HepG2 (cell line): ENCODE measurements around the gene OR2V2. TPM values are rescaled to one million over a fixed set of nuclear protein-coding genes. Genes with fewer than 3 reads are reported as not detected.
"Not testable (repeated sequence)": the region's sequence is repeated elsewhere in the genome, so short reads cannot be mapped to it uniquely, and the experiment has no call there.

Experiments
- ATAC-seq: fragments of 200-7000 bp; cut with Tn5 transposase; 3 replicates; pipeline ENCODE4 v1.9.1; 2020; ENCODE audit warnings: mild to moderate bottlenecking, moderate library complexity
- BruUV-seq: library from RNA; stranded (reverse); fragments of 400-500 nt; replicated peaks from 2 replicates; lab custom pipeline; 2021; lab: Mats Ljungman, UMichigan
- CTCF ChIA-PET: fragments of 300-600 bp; formaldehyde crosslinking; extraction: SDS; loops from one replicate; lab custom pipeline; 2021; ENCODE audit warnings: low total read pairs, inconsistent platforms, low intra/inter-chr PET ratio; lab: Yijun Ruan, JAX
- POLR2A ChIA-PET: fragments of 350-600 bp; sonication (Branson Sonifier 250); formaldehyde crosslinking; loops from one replicate; lab custom pipeline; 2020; ENCODE audit warnings: antibody characterized with exemption, inconsistent platforms; lab: Yijun Ruan, JAX
- DNase-seq: peaks from one replicate; pipeline ENCODE4 v3.0.0-alpha.2; 2015; ENCODE audit warnings: low spot score
- FAIRE-seq: peaks from 3 replicates; lab custom pipeline; 2011; peaks lifted over from hg19 to GRCh38; lab: Jason Lieb, UNC
- H2AFZ ChIP-seq: one replicate; pipeline ENCODE4 v1.6.1; 2011; ENCODE audit warnings: low read length, inconsistent platforms
- H3K27ac ChIP-seq: fragments of 300-600 bp; 3 replicates; pipeline ENCODE4 v1.8.0; 2011; ENCODE audit warnings: mixed run types, mild to moderate bottlenecking, mixed read lengths, low read length, inconsistent platforms; ENCODE audit not compliant: insufficient read depth; ENCODE audit errors: extremely low read length
- H3K27me3 ChIP-seq, 2 experiments: fragments of 200-600 bp in 1 of 2; 2 replicates in 1 of 2; 3 replicates in 1 of 2; pipeline versions ENCODE4 v1.6.0 to v1.8.0; 2011; ENCODE audit warnings: low read length in 2 of 2, mild to moderate bottlenecking in 2 of 2, moderate library complexity in 2 of 2, inconsistent platforms in 1 of 2; ENCODE audit not compliant: insufficient read depth in 2 of 2, control insufficient read depth in 1 of 2
- H3K36me3 ChIP-seq, 2 experiments: fragments of 200-600 bp in 1 of 2; replicated peaks in 1 of 2; 2 replicates in 1 of 2; 3 replicates in 1 of 2; pipeline versions ENCODE4 v1.5.1 to v1.8.0; 2011; ENCODE audit warnings: low read length in 2 of 2, inconsistent platforms in 1 of 2; ENCODE audit not compliant: insufficient read depth in 2 of 2, control insufficient read depth in 1 of 2
- H3K4me1 ChIP-seq: 2 replicates; pipeline ENCODE4 v1.5.1; 2012; ENCODE audit warnings: low read length, inconsistent platforms; ENCODE audit not compliant: insufficient read depth
- H3K4me2 ChIP-seq: 2 replicates; pipeline ENCODE4 v1.6.0; 2011; ENCODE audit warnings: low read depth, low read length, inconsistent platforms
- H3K4me3 ChIP-seq, 3 experiments: fragments of 200-600 bp in 1 of 3; sonication (generic), shearing (Covaris generic) in 1 of 3; replicated peaks in 1 of 3; 2 replicates each; pipeline ENCODE4 v1.5.1; 2011 to 2016; ENCODE audit warnings: low read length in 3 of 3, inconsistent platforms in 2 of 3, low read depth in 2 of 3, mild to moderate bottlenecking in 2 of 3, control low read depth in 1 of 3, mixed read lengths in 1 of 3; ENCODE audit not compliant: insufficient read depth in 1 of 3
- H3K79me2 ChIP-seq: one replicate; pipeline ENCODE4 v1.6.1; 2011; ENCODE audit warnings: low read length, inconsistent platforms; ENCODE audit not compliant: insufficient read depth
- H3K9ac ChIP-seq: 2 replicates; pipeline ENCODE4 v1.6.0; 2011; ENCODE audit warnings: mild to moderate bottlenecking, low read depth, low read length, inconsistent platforms; ENCODE audit not compliant: insufficient read depth
- H3K9me3 ChIP-seq: 2 replicates; pipeline ENCODE4 v1.5.1; 2012; ENCODE audit warnings: mild to moderate bottlenecking, low read length
- H4K20me1 ChIP-seq: 2 replicates; pipeline ENCODE4 v1.6.0; 2011; ENCODE audit warnings: inconsistent platforms, mild to moderate bottlenecking, low read length, moderate library complexity; ENCODE audit not compliant: insufficient read depth
- GABPB1 ChIP-seq: IDR thresholded peaks from 2 replicates; pipeline ENCODE4 v1.6.1; 2016; ENCODE audit warnings: mild to moderate bottlenecking, missing genetic modification reagents, moderate library complexity, missing compliant biosample characterization
- HMGXB4 ChIP-seq, 2 experiments: sonication (generic) in 1 of 2; formaldehyde crosslinking in 1 of 2; IDR thresholded peaks; 2 replicates each; pipeline versions ENCODE4 v1.4.0 to v1.6.1; 2018 to 2020; ENCODE audit warnings: missing genetic modification reagents in 2 of 2, borderline replicate concordance in 1 of 2, low read depth in 1 of 2, mild to moderate bottlenecking in 1 of 2, missing biosample characterization in 1 of 2
- KDM5B ChIP-seq: sonication (generic); formaldehyde crosslinking; IDR thresholded peaks from 2 replicates; pipeline ENCODE4 v1.4.0; 2020; ENCODE audit warnings: missing genetic modification reagents, mild to moderate bottlenecking, borderline replicate concordance
- RBM39 ChIP-seq: fragments of 200-400 bp; formaldehyde crosslinking; IDR thresholded peaks from one replicate; pipeline ENCODE4 v1.6.1; 2018; ENCODE audit warnings: antibody characterized with exemption, mild to moderate bottlenecking, low read depth, low read length; ENCODE audit not compliant: poor library complexity, severe bottlenecking
- SP4 ChIP-seq: sonication (generic); formaldehyde crosslinking; IDR thresholded peaks from 2 replicates; pipeline ENCODE4 v1.8.1; 2023; ENCODE audit warnings: mild to moderate bottlenecking, missing genetic modification reagents
- TBX3 ChIP-seq: fragments of 450-650 bp; IDR thresholded peaks from 2 replicates; pipeline ENCODE4 v1.6.1; 2017; ENCODE audit warnings: antibody characterized with exemption, mild to moderate bottlenecking, inconsistent platforms, borderline replicate concordance
- ZMAT3 ChIP-seq: sonication (generic); formaldehyde crosslinking; conservative IDR thresholded peaks from 2 replicates; pipeline ENCODE4 v1.7.0; 2021; ENCODE audit warnings: missing genetic modification reagents
- WGBS: methylation state at CpG from one replicate; pipeline ENCODE4 v1.1.6; 2017; ENCODE audit warnings: low lambda C conversion rate; 5-methylcytosine and 5-hydroxymethylcytosine counted together
- in situ Hi-C: cut with HindIII; loops from 2 replicates; pipeline ENCODE4 v1.10.0; 2017; ENCODE audit warnings: low pct_unique_long_range_greater_than_20kb; ENCODE audit not compliant: extremely low pct_ligation_motif_present
- intact Hi-C: fragments of 100-400 bp; cut with micrococcal nuclease; formaldehyde crosslinking; loops from one replicate; pipeline ENCODE4 v1.10.0; 2022; ENCODE audit not compliant: unreplicated experiment
- polyA plus RNA-seq, 8 experiments: library from polyadenylated mRNA; depleted of rRNA in 3 of 8; stranded (reverse) in 7 of 8; unstranded in 1 of 8; fragments of >200 nt; fragmentation: Illumina TruSeq in 4 of 8; extraction: Trizol in 4 of 8; gene quantifications; 2 replicates each; pipeline versions ENCODE4 v1.2.1 to v1.2.3, GENCODE V29; 2011 to 2016; ENCODE audit warnings: low read depth in 4 of 8, missing spikeins in 1 of 8, mixed read lengths in 1 of 8; ENCODE audit not compliant: insufficient read depth in 1 of 8
- total RNA-seq, 5 experiments: library from RNA; depleted of rRNA; stranded (reverse); fragments of >200 nt; fragmentation: Illumina TruSeq; extraction: Trizol; gene quantifications; 2 replicates each; pipeline ENCODE4 v1.2.3, GENCODE V29; 2016; ENCODE audit warnings: low read depth in 1 of 5
- TF ChIP-seq, protein P1 (sequence below): sonication (generic); formaldehyde crosslinking; IDR thresholded peaks from 2 replicates; pipeline ENCODE4 v1.5.1; 2020; ENCODE audit warnings: mild to moderate bottlenecking, missing genetic modification reagents, moderate library complexity
- TF ChIP-seq, protein P2 (sequence below): sonication (generic); formaldehyde crosslinking; IDR thresholded peaks from 2 replicates; pipeline ENCODE4 v1.5.0; 2020; ENCODE audit warnings: mild to moderate bottlenecking, missing genetic modification reagents
- TF ChIP-seq, protein P3 (sequence below): sonication (generic); formaldehyde crosslinking; IDR thresholded peaks from 2 replicates; pipeline ENCODE4 v1.8.1; 2023; ENCODE audit warnings: mild to moderate bottlenecking, missing genetic modification reagents

The OR2V2 gene
- total and polyA plus RNA-seq, 2 of the 13 experiments (the other 11 are each of a cell fraction or from before 2014, with no cell fraction given) = not detected

DNA sequence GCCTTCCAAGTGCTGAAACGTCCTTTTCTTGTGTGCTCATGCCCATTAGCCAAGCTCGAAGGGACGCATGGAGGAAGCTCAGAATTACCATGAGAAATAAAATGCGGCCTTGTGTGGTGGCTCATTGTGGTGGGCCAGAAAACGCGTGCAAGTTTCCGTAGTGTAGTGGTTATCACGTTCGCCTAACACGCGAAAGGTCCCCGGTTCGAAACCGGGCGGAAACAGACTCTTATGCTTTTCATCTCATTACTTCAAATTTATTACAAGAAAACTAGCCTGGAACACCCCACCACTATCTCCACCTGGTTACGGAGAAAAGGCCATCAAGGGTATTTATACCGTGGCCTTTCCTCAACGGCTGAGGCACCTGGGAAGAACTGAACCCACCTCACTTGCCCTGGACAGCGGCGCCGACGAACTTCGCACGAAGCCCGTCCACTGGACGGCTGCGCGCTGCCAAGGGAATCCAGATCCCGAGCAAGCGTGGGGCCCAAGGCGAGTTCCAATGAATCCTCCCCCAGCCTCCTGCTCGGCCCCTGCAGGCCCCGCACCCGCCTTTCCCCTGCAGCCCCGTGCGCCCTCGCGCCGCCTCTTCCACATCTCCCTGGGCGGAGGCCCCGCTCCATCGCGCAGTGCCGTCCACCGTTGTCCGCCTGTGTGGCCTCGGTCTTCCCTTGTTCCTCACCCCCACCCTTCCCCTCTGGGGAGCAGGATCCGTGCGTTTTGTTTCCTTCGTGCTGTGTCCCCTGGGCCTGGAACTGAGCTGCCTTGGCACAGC, 22.3 kb downstream of the OR2V2 start:
- H3K9me3 ChIP-seq, CTCF ChIA-PET, in situ Hi-C loops, H3K27ac ChIP-seq, intact Hi-C loops, H3K79me2 ChIP-seq, H4K20me1 ChIP-seq, H3K36me3 ChIP-seq: not testable (repeated sequence)
- POLR2A ChIA-PET = interaction anchor here (1.2 kb wide), 1 partner anchor 15 kb away, joined by 3 read pairs; no protein-coding TSS in a partner anchor
- Histone ChIP-seq H3K27me3 (peaks cover 0 to 12% of the 10 kb centered on the region in 2 experiments; a peak in 1 of 5 replicates), H3K4me1 (peaks cover 50% of the 10 kb centered on the region), H2AFZ (peak overlapping the region; percentile 69), H3K4me3 (peak overlapping the region; percentile 48 to 79 (median 57); a peak in 5 of 6 replicates), H3K9ac (peak overlapping the region; percentile 26; the same call in 1 of the 2 replicates), H3K4me2 (peak overlapping the region; percentile 96)
- 4% methylated on average over 28 of the region's 50 CpGs for WGBS
- DNase-seq = peak; percentile 56
- ATAC-seq = peak; percentile 73
- FAIRE-seq = peak; percentile 90
- TSS peak; percentile 87 for BruUV-seq
- TF ChIP-seq HMGXB4 (CRISPR knock-in tag; IDR thresholded peaks at IDR 0.05; ENCODE audit: borderline replicate concordance in 1 of 2, low read depth in 1 of 2) = peak; percentile 65 to 79; a peak in 3 of 4 replicates
- TF ChIP-seq, protein P1, sequence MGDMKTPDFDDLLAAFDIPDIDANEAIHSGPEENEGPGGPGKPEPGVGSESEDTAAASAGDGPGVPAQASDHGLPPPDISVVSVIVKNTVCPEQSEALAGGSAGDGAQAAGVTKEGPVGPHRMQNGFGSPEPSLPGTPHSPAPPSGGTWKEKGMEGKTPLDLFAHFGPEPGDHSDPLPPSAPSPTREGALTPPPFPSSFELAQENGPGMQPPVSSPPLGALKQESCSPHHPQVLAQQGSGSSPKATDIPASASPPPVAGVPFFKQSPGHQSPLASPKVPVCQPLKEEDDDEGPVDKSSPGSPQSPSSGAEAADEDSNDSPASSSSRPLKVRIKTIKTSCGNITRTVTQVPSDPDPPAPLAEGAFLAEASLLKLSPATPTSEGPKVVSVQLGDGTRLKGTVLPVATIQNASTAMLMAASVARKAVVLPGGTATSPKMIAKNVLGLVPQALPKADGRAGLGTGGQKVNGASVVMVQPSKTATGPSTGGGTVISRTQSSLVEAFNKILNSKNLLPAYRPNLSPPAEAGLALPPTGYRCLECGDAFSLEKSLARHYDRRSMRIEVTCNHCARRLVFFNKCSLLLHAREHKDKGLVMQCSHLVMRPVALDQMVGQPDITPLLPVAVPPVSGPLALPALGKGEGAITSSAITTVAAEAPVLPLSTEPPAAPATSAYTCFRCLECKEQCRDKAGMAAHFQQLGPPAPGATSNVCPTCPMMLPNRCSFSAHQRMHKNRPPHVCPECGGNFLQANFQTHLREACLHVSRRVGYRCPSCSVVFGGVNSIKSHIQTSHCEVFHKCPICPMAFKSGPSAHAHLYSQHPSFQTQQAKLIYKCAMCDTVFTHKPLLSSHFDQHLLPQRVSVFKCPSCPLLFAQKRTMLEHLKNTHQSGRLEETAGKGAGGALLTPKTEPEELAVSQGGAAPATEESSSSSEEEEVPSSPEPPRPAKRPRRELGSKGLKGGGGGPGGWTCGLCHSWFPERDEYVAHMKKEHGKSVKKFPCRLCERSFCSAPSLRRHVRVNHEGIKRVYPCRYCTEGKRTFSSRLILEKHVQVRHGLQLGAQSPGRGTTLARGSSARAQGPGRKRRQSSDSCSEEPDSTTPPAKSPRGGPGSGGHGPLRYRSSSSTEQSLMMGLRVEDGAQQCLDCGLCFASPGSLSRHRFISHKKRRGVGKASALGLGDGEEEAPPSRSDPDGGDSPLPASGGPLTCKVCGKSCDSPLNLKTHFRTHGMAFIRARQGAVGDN (CRISPR knock-in tag) = peak; percentile 78
- TF ChIP-seq SP4 (CRISPR knock-in tag) = peak; percentile 17; the same call in 1 of the 2 replicates
- peak; percentile 28; the same call in 1 of the 2 replicates for TF ChIP-seq KDM5B (CRISPR knock-in tag)
- TF ChIP-seq RBM39 = peak; percentile 23
- 0 out of 2 replicates have a peak, but pooled peaks have one; percentile 11 for TF ChIP-seq TBX3
- TF ChIP-seq, protein P2, sequence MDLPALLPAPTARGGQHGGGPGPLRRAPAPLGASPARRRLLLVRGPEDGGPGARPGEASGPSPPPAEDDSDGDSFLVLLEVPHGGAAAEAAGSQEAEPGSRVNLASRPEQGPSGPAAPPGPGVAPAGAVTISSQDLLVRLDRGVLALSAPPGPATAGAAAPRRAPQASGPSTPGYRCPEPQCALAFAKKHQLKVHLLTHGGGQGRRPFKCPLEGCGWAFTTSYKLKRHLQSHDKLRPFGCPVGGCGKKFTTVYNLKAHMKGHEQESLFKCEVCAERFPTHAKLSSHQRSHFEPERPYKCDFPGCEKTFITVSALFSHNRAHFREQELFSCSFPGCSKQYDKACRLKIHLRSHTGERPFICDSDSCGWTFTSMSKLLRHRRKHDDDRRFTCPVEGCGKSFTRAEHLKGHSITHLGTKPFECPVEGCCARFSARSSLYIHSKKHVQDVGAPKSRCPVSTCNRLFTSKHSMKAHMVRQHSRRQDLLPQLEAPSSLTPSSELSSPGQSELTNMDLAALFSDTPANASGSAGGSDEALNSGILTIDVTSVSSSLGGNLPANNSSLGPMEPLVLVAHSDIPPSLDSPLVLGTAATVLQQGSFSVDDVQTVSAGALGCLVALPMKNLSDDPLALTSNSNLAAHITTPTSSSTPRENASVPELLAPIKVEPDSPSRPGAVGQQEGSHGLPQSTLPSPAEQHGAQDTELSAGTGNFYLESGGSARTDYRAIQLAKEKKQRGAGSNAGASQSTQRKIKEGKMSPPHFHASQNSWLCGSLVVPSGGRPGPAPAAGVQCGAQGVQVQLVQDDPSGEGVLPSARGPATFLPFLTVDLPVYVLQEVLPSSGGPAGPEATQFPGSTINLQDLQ = 0 out of 2 replicates have a peak, but pooled peaks have one; percentile 56
- TF ChIP-seq, protein P3, sequence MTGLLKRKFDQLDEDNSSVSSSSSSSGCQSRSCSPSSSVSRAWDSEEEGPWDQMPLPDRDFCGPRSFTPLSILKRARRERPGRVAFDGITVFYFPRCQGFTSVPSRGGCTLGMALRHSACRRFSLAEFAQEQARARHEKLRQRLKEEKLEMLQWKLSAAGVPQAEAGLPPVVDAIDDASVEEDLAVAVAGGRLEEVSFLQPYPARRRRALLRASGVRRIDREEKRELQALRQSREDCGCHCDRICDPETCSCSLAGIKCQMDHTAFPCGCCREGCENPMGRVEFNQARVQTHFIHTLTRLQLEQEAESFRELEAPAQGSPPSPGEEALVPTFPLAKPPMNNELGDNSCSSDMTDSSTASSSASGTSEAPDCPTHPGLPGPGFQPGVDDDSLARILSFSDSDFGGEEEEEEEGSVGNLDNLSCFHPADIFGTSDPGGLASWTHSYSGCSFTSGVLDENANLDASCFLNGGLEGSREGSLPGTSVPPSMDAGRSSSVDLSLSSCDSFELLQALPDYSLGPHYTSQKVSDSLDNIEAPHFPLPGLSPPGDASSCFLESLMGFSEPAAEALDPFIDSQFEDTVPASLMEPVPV (CRISPR knock-in tag) = 0 out of 2 replicates have a peak, but pooled peaks have one; percentile 50
- TF ChIP-seq GABPB1 = peak; percentile 18; the same call in 1 of the 2 replicates
- 0 out of 2 replicates have a peak, but pooled peaks have one; percentile 52 for TF ChIP-seq ZMAT3 (CRISPR knock-in tag)
